MM.1S (cell line): ENCODE measurements around the gene PRSS23.

Experiments used
- CTCF ChIP-seq: fragments of 300-600 bp; sonication (generic); IDR thresholded peaks from 2 replicates; pipeline ENCODE4 v1.5.1; 2016; ENCODE audit warnings: antibody characterized with exemption, low read length, mixed read lengths
- EZH2phosphoT487 ChIP-seq: fragments of 300-600 bp; sonication (generic); IDR thresholded peaks from 2 replicates; pipeline ENCODE4 v1.6.1; 2018; ENCODE audit warnings: antibody characterized with exemption, low read length

DNA sequence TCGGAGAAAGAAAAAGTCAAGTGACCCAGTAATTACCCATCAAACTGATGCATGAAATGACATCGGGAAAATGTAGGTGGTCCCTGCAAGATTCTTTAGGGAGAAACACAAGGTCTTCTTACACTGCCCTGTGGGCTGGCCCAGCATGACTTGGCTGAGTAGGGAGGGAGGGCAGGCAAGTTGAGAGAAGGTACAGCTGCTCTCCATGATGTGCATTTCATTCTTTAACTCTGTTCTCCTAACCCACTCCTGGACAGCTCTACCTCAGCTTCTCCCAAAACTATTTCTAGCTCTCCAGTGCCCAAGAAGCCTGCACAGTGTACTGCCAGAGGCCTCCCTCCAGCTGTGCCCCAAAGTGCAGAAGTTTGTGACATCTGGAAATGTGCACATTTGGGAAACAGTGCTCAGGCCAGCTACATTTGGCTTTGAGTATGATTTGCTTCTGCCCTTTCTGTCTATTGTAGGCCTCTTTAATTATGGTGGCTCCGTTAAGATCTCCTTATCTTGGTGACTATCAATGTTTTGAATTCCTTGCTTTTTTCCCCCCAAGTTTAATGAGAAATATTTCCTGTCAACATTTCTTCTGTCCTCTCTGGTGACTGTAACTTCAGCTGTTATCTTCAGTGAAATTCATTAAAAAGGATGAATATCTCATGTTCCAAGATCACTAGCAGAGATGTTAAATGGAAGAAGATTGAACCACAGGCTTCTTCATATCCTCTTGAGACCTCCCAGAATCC, 26.7 kb upstream of the PRSS23 start:
- TF ChIP-seq CTCF (no peak), EZH2phosphoT487 (no peak)
